Thyroid gland (tissue), 4 donors: ENCODE results near the gene CDS1.

Experiments used
- CTCF ChIP-seq, 6 experiments: fragments of 200-600 bp in 3 of 6; fragments of 450-650 bp in 3 of 6; sonication (generic) in 3 of 6; IDR thresholded peaks; one replicate each; pipeline ENCODE4 v1.5.1; 2016 to 2019; ENCODE audit warnings: antibody characterized with exemption in 6 of 6, mild to moderate bottlenecking in 2 of 6, inconsistent platforms in 1 of 6, moderate library complexity in 1 of 6
- POLR2A ChIP-seq, 2 donors: fragments of 450-650 bp; IDR thresholded peaks; one replicate each; pipeline ENCODE4 v1.6.1; 2017; ENCODE audit warnings: antibody characterized with exemption in 2 of 2, mild to moderate bottlenecking in 2 of 2, moderate library complexity in 1 of 2

- TF ChIP-seq CTCF (IDR thresholded peaks at IDR 0.05), result no peak
- TF ChIP-seq POLR2A (IDR thresholded peaks at IDR 0.05), result no peak
These were observed 52.0 kb downstream of the CDS1 start for GRCh38 chr4:84634961-84635360.
